Measurements from ENCODE around the gene EXOC7.

- TF ChIP-seq POLR2AphosphoS5 (IDR thresholded peaks at IDR 0.05; ENCODE audit: low read depth, low read length), result no peak
- TF ChIP-seq TCF7L2 (IDR thresholded peaks at IDR 0.05; ENCODE audit: borderline replicate concordance, extremely low read depth, insufficient read depth, insufficient read length), result no peak
- no peak for TF ChIP-seq EGR1 (IDR thresholded peaks at IDR 0.05; ENCODE audit: low read depth)
- no peak for TF ChIP-seq CTCF (IDR thresholded peaks at IDR 0.05 in 2 of 3, conservative IDR thresholded peaks at IDR 0.05 in 1 of 3; ENCODE audit: borderline replicate concordance in 1 of 3, insufficient read depth in 1 of 3, low read depth in 2 of 3, low read length in 2 of 3)
- TF ChIP-seq POLR2A (IDR thresholded peaks at IDR 0.05; ENCODE audit: borderline replicate concordance, extremely low read depth, insufficient read depth, insufficient read length), result no peak
- TF ChIP-seq ZNF274 (IDR thresholded peaks at IDR 0.05; ENCODE audit: low read depth, low read length), result no peak
- TF ChIP-seq ZBTB33 (IDR thresholded peaks at IDR 0.05; ENCODE audit: extremely low read depth, insufficient replicate concordance, low read length), result no peak
- no peak for TF ChIP-seq YY1 (IDR thresholded peaks at IDR 0.05; ENCODE audit: extremely low read depth, insufficient replicate concordance, low read depth, low read length)
- no peak for TF ChIP-seq SIN3A (IDR thresholded peaks at IDR 0.05; ENCODE audit: low read depth)
- no peak for TF ChIP-seq ZFX (IDR thresholded peaks at IDR 0.05)
- TF ChIP-seq SP1 (IDR thresholded peaks at IDR 0.05; ENCODE audit: low read depth), result no peak
- no peak for TF ChIP-seq EZH2 (IDR thresholded peaks at IDR 0.05)
- TF ChIP-seq SRF (IDR thresholded peaks at IDR 0.05; ENCODE audit: low read depth), result no peak
Observed at GRCh38 chr17:76135810-76136188, 32.2 kb upstream of the EXOC7 start.
